ENCODE results near the gene LUC7L3.
A peak's percentile ranks its signal among the peaks of the same experiment; 100 is the strongest.

The LUC7L3 gene

DNA sequence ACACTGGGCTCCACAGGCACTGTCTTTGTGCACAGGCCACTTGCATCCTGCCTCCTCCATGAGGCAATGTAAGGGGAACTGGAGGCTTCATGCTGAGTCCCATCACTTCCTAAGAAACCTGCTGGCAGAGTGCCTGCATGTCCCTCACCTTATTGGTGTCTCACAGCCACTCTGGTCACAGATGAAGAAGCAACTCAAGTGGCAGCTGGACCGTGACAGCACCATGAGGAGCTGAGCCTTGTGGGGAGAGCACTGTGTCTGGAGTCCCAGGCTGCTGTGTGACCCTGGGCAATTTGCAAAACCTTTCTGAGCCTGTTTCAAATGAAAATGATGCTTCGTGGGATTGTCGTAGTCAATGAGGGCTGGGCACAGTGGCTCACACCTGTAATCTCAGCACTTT lies 31.2 kb upstream of the LUC7L3 start:
- DNase-seq: no peak
- Histone ChIP-seq H3K27me3 (ENCODE audit: insufficient read depth, low read depth, severe bottlenecking) (no peaks in the 10 kb centered on the region), H3K9me3 (ENCODE audit: severe bottlenecking) (no peaks in the 10 kb centered on the region), H3K4me3 (ENCODE audit: low read depth, low read length) (no peak overlapping the region), H3K36me3 (peaks cover 10% of the 10 kb centered on the region), H3K27ac (no peak overlapping the region)
- TF ChIP-seq, protein P1, sequence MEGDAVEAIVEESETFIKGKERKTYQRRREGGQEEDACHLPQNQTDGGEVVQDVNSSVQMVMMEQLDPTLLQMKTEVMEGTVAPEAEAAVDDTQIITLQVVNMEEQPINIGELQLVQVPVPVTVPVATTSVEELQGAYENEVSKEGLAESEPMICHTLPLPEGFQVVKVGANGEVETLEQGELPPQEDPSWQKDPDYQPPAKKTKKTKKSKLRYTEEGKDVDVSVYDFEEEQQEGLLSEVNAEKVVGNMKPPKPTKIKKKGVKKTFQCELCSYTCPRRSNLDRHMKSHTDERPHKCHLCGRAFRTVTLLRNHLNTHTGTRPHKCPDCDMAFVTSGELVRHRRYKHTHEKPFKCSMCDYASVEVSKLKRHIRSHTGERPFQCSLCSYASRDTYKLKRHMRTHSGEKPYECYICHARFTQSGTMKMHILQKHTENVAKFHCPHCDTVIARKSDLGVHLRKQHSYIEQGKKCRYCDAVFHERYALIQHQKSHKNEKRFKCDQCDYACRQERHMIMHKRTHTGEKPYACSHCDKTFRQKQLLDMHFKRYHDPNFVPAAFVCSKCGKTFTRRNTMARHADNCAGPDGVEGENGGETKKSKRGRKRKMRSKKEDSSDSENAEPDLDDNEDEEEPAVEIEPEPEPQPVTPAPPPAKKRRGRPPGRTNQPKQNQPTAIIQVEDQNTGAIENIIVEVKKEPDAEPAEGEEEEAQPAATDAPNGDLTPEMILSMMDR (IDR thresholded peaks at IDR 0.05; ENCODE audit: low read depth, low read length): no peak

DNA sequence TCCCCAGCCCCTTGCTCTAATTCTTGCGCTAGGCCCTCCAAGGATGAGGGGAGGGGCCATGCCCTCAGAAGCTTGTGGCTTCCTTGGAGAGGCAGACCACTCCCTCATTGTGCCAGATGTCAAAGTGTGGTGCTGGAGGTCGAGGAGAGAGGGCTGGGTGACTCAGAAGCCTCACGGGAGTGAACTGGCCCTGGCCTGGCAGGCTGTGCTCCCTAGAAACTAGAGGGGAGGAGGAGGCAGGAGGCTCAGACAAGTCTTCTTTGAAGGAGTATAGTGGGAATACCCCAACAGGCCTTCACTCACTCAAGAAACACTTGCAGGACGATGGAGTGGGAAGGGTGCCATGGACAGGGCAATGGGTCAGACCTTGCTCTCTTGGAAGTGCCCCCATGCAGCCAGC lies 30.2 kb upstream of the LUC7L3 start:
- Histone ChIP-seq H3K36me3 (peaks cover 18% of the 10 kb centered on the region), H3K4me3 (ENCODE audit: low read depth, low read length) (no peak overlapping the region), H3K27ac (no peak overlapping the region), H3K9me3 (ENCODE audit: severe bottlenecking) (no peaks in the 10 kb centered on the region), H3K27me3 (ENCODE audit: insufficient read depth, low read depth, severe bottlenecking) (no peaks in the 10 kb centered on the region)
- TF ChIP-seq, protein P1 (IDR thresholded peaks at IDR 0.05; ENCODE audit: low read depth, low read length): no peak
- peak; percentile 58 for DNase-seq

DNA sequence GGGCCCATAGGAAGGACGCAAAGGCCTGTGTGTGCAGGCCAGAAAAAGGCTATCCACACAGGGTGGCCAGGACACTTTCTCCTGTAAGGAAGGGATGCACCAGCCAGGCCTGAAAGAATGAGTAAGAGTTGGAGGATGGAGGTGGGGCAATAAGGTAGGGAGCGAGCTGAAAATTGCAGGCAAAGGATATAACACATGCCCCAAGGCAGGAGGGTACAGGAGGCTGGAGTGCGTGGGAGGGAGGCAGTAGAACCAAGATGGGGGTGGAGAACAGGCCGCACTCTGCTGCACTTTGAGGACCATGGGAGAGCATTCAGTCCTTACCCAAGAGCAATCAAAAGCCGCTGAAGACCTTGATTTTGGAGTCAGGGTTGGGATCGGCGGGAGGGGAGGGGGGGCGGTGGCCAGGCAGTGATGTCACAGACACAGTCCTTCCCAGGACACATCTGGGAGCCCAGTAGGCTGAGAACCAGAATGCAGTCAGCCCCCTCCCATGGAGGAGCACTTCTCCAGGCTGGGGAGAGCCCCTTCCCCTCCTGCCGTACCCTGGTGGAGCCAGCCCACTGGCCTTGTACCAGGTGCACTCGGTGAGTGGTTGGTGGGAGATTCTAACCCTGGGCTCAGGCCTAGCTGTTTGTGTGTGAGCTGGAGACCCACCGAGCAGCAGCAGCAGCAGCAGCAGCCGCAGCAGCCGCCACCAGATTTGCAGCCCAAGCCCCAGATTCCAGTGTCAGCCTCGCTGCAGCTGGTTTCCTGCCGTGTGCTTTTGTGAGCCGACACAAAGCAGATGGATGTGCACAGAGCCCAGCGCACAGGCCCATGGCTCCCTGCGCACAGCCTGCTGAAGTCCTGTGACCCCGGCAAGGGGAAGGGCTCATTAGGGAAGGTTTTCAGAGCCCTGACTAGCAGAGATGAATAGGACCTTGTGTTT lies 29.2 kb upstream of the LUC7L3 start:
- H3K27me3 ChIP-seq (ENCODE audit: insufficient read depth, low read depth, severe bottlenecking): no peaks in the 10 kb centered on the region
- peaks cover 26% of the 10 kb centered on the region for H3K36me3 ChIP-seq
- no peak overlapping the region for H3K4me3 ChIP-seq (ENCODE audit: low read depth, low read length)
- no peaks in the 10 kb centered on the region for H3K9me3 ChIP-seq (ENCODE audit: severe bottlenecking)
- H3K27ac ChIP-seq: no peak overlapping the region
- DNase-seq: no peak
- TF ChIP-seq, protein P1 (IDR thresholded peaks at IDR 0.05; ENCODE audit: low read depth, low read length): no peak

DNA sequence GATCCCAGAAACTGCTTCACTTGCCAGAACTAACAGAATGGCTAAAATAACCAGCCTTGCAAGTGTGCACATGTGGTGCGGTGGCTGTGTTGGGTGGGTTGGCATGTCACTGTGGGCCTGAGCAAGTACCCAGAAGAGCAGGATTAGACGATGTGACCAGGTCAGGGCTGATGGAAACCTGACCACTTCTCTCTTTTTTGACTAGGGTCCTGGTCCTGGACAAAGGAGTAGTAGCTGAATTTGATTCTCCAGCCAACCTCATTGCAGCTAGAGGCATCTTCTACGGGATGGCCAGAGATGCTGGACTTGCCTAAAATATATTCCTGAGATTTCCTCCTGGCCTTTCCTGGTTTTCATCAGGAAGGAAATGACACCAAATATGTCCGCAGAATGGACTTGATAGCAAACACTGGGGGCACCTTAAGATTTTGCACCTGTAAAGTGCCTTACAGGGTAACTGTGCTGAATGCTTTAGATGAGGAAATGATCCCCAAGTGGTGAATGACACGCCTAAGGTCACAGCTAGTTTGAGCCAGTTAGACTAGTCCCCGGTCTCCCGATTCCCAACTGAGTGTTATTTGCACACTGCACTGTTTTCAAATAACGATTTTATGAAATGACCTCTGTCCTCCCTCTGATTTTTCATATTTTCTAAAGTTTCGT lies 28.4 kb upstream of the LUC7L3 start:
- no peak for DNase-seq
- H3K36me3 ChIP-seq: peaks cover 34% of the 10 kb centered on the region
- TF ChIP-seq, protein P1 (IDR thresholded peaks at IDR 0.05; ENCODE audit: low read depth, low read length): no peak
- no peak overlapping the region for H3K4me3 ChIP-seq (ENCODE audit: low read depth, low read length)
- no peaks in the 10 kb centered on the region for H3K9me3 ChIP-seq (ENCODE audit: severe bottlenecking)
- H3K27ac ChIP-seq: no peak overlapping the region
- H3K27me3 ChIP-seq (ENCODE audit: insufficient read depth, low read depth, severe bottlenecking): no peaks in the 10 kb centered on the region

- Histone ChIP-seq H3K36me3 (peaks cover 42% of the 10 kb centered on the region), H3K9me3 (ENCODE audit: severe bottlenecking) (no peaks in the 10 kb centered on the region), H3K27me3 (ENCODE audit: insufficient read depth, low read depth, severe bottlenecking) (no peaks in the 10 kb centered on the region), H3K27ac (no peak overlapping the region), H3K4me3 (ENCODE audit: low read depth, low read length) (no peak overlapping the region)
- no peak for DNase-seq
- TF ChIP-seq, protein P1 (IDR thresholded peaks at IDR 0.05; ENCODE audit: low read depth, low read length): no peak
Observed at GRCh38 chr17:50691550-50692447, 27.6 kb upstream of the LUC7L3 start.
